ENCODE measurements around the gene ZNF197. TPM values are rescaled to one million over a fixed set of nuclear protein-coding genes. Genes with fewer than 3 reads are reported as not detected.
"Not testable (repeated sequence)": the region's sequence is repeated elsewhere in the genome, so short reads cannot be mapped to it uniquely, and the experiment has no call there.

Gene ZNF197
- total RNA-seq, result 17.7 and 18.6 TPM in 2 replicates

GRCh38 chr3:44624749-44625480 is at the start of gene ZNF197:
ZNF197 (plus strand) TSS chr3:44625036; CDS start chr3:44629155, 4,119 bp downstream.
- TF ChIP-seq CTCF (IDR thresholded peaks at IDR 0.05; ENCODE audit: extremely low read depth, low read depth, low read length), result no peak
- no peaks in the 10 kb centered on the region for H4K20me1 ChIP-seq (ENCODE audit: insufficient read depth, low read length)
- peaks cover 40% of the 10 kb centered on the region for H3K79me2 ChIP-seq (ENCODE audit: insufficient read depth, low read length)
- peaks cover 10% of the 10 kb centered on the region for H3K36me3 ChIP-seq (ENCODE audit: insufficient read depth, low read length)
- no peaks in the 10 kb centered on the region for H3K9me3 ChIP-seq (ENCODE audit: low read depth, low read length)
- H3K27me3 ChIP-seq (ENCODE audit: insufficient read depth, low read length), result no peaks in the 10 kb centered on the region
- H3K4me2 ChIP-seq (ENCODE audit: insufficient read depth, low read length), result peak within 1 kb of the TSS; percentile 91
- H2AFZ ChIP-seq (ENCODE audit: low read length), result peak within 1 kb of the TSS; percentile 97
- peak; percentile 94 for DNase-seq (ENCODE audit: insufficient read length, low spot score, missing footprints)
- H3K27ac ChIP-seq (ENCODE audit: low read depth, low read length), result peak within 1 kb of the TSS; percentile 62
- peaks cover 11% of the 10 kb centered on the region for H3K4me1 ChIP-seq (ENCODE audit: insufficient read depth, low read length)
- peak within 1 kb of the TSS; percentile 78 for H3K4me3 ChIP-seq (ENCODE audit: insufficient read depth, low read length)

GRCh38 chr3:44576613-44577012 is 48.2 kb upstream of the ZNF197 start:
- no peak for TF ChIP-seq CTCF (IDR thresholded peaks at IDR 0.05; ENCODE audit: extremely low read depth, low read depth, low read length)
- Histone ChIP-seq H3K27ac (ENCODE audit: low read depth, low read length) (no peak overlapping the region), H3K9me3 (ENCODE audit: low read depth, low read length) (peaks cover 8% of the 10 kb centered on the region)

GRCh38 chr3:44577354-44577952 is 47.4 kb upstream of the ZNF197 start:
- H3K79me2 ChIP-seq (ENCODE audit: insufficient read depth, low read length); DNase-seq (ENCODE audit: insufficient read length, low spot score, missing footprints); H3K36me3 ChIP-seq (ENCODE audit: insufficient read depth, low read length); H3K27me3 ChIP-seq (ENCODE audit: insufficient read depth, low read length); H3K9me3 ChIP-seq (ENCODE audit: low read depth, low read length); H3K4me3 ChIP-seq (ENCODE audit: insufficient read depth, low read length); H3K4me1 ChIP-seq (ENCODE audit: insufficient read depth, low read length); H3K4me2 ChIP-seq (ENCODE audit: insufficient read depth, low read length); H2AFZ ChIP-seq (ENCODE audit: low read length); H4K20me1 ChIP-seq (ENCODE audit: insufficient read depth, low read length); H3K27ac ChIP-seq (ENCODE audit: low read depth, low read length): not testable (repeated sequence)

More at GRCh38 chr3:44576613-44577012, 48.2 kb upstream of the ZNF197 start:
- Histone ChIP-seq H3K36me3 (ENCODE audit: insufficient read depth, low read length) (peaks cover 1% of the 10 kb centered on the region), H3K4me2 (ENCODE audit: insufficient read depth, low read length) (no peak overlapping the region), H2AFZ (ENCODE audit: low read length) (no peak overlapping the region), H3K27me3 (ENCODE audit: insufficient read depth, low read length) (no peaks in the 10 kb centered on the region), H4K20me1 (ENCODE audit: insufficient read depth, low read length) (no peaks in the 10 kb centered on the region), H3K4me1 (ENCODE audit: insufficient read depth, low read length) (no peaks in the 10 kb centered on the region), H3K79me2 (ENCODE audit: insufficient read depth, low read length) (no peaks in the 10 kb centered on the region), H3K4me3 (ENCODE audit: insufficient read depth, low read length) (no peak overlapping the region)
- no peak for DNase-seq (ENCODE audit: insufficient read length, low spot score, missing footprints)

GRCh38 chr3:44578316-44578715 is 46.5 kb upstream of the ZNF197 start:
- H3K36me3 ChIP-seq (ENCODE audit: insufficient read depth, low read length), result not testable (repeated sequence)

GRCh38 chr3:44578924-44579515 is 45.8 kb upstream of the ZNF197 start:
- not testable (repeated sequence) for H4K20me1 ChIP-seq (ENCODE audit: insufficient read depth, low read length); H3K4me1 ChIP-seq (ENCODE audit: insufficient read depth, low read length); H2AFZ ChIP-seq (ENCODE audit: low read length); H3K9me3 ChIP-seq (ENCODE audit: low read depth, low read length); H3K79me2 ChIP-seq (ENCODE audit: insufficient read depth, low read length); DNase-seq (ENCODE audit: insufficient read length, low spot score, missing footprints); H3K27me3 ChIP-seq (ENCODE audit: insufficient read depth, low read length); H3K4me3 ChIP-seq (ENCODE audit: insufficient read depth, low read length); H3K4me2 ChIP-seq (ENCODE audit: insufficient read depth, low read length); H3K27ac ChIP-seq (ENCODE audit: low read depth, low read length); H3K36me3 ChIP-seq (ENCODE audit: insufficient read depth, low read length)

More at GRCh38 chr3:44578316-44578715, 46.5 kb upstream of the ZNF197 start:
- H3K27me3 ChIP-seq (ENCODE audit: insufficient read depth, low read length); H2AFZ ChIP-seq (ENCODE audit: low read length); DNase-seq (ENCODE audit: insufficient read length, low spot score, missing footprints); H3K4me2 ChIP-seq (ENCODE audit: insufficient read depth, low read length); H4K20me1 ChIP-seq (ENCODE audit: insufficient read depth, low read length); H3K4me3 ChIP-seq (ENCODE audit: insufficient read depth, low read length); H3K4me1 ChIP-seq (ENCODE audit: insufficient read depth, low read length); H3K79me2 ChIP-seq (ENCODE audit: insufficient read depth, low read length); H3K9me3 ChIP-seq (ENCODE audit: low read depth, low read length); H3K27ac ChIP-seq (ENCODE audit: low read depth, low read length): not testable (repeated sequence)

- not testable (repeated sequence) for H4K20me1 ChIP-seq (ENCODE audit: insufficient read depth, low read length); H3K79me2 ChIP-seq (ENCODE audit: insufficient read depth, low read length); H3K4me2 ChIP-seq (ENCODE audit: insufficient read depth, low read length); H3K36me3 ChIP-seq (ENCODE audit: insufficient read depth, low read length); H3K4me1 ChIP-seq (ENCODE audit: insufficient read depth, low read length); H2AFZ ChIP-seq (ENCODE audit: low read length); H3K9me3 ChIP-seq (ENCODE audit: low read depth, low read length); H3K4me3 ChIP-seq (ENCODE audit: insufficient read depth, low read length); H3K27ac ChIP-seq (ENCODE audit: low read depth, low read length); H3K27me3 ChIP-seq (ENCODE audit: insufficient read depth, low read length); DNase-seq (ENCODE audit: insufficient read length, low spot score, missing footprints)
Measured at GRCh38 chr3:44579749-44580148, 45.1 kb upstream of the ZNF197 start.

- H3K27me3 ChIP-seq (ENCODE audit: insufficient read depth, low read length); H3K4me3 ChIP-seq (ENCODE audit: insufficient read depth, low read length); H3K36me3 ChIP-seq (ENCODE audit: insufficient read depth, low read length); H2AFZ ChIP-seq (ENCODE audit: low read length); H4K20me1 ChIP-seq (ENCODE audit: insufficient read depth, low read length); H3K4me2 ChIP-seq (ENCODE audit: insufficient read depth, low read length); H3K9me3 ChIP-seq (ENCODE audit: low read depth, low read length); H3K27ac ChIP-seq (ENCODE audit: low read depth, low read length); DNase-seq (ENCODE audit: insufficient read length, low spot score, missing footprints); H3K79me2 ChIP-seq (ENCODE audit: insufficient read depth, low read length): not testable (repeated sequence)
- H3K4me1 ChIP-seq (ENCODE audit: insufficient read depth, low read length), result peaks cover 16% of the 10 kb centered on the region
Measured at GRCh38 chr3:44580971-44581370, 43.9 kb upstream of the ZNF197 start.
